ENCODE data around the gene SMURF1. TPM values are rescaled to one million over a fixed set of nuclear protein-coding genes. Genes with fewer than 3 reads are reported as not detected.
A peak's percentile ranks its signal among the peaks of the same experiment; 100 is the strongest.

The SMURF1 gene
- total RNA-seq, 1 donor from 2014 or later = 10.0 TPM

DNA sequence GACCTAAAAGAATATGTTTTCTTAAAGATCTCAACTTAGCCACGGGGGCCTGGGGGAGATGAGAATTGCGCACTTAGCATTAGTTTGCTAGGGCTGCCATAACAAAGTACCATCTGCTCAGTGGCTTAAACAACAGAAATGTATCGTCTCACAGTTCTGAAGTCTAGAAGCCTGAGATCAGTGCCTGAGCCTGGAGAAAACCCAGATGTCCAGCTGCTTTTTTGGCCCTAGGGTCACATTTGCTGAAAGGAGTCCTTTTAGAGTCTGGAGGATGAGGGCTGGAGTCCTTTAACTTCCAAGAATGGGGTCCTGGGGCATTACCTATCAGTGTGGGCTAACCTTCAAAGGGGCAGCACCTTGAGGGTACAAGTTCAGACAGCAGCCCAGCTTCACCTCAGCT, 48.2 kb downstream of the SMURF1 start:
- Histone ChIP-seq H3K27me3 (ENCODE audit: low read depth) (no peaks in the 10 kb centered on the region), H3K36me3 (no peaks in the 10 kb centered on the region), H3K9me3 (replicated peaks) (peaks cover 15% of the 10 kb centered on the region), H3K4me1 (peaks cover 45% of the 10 kb centered on the region), H3K27ac (replicated peaks) (peak overlapping the region; percentile 72), H3K4me3 (no peak overlapping the region)
- peak; percentile 18 for DNase-seq
- TF ChIP-seq, protein P1, sequence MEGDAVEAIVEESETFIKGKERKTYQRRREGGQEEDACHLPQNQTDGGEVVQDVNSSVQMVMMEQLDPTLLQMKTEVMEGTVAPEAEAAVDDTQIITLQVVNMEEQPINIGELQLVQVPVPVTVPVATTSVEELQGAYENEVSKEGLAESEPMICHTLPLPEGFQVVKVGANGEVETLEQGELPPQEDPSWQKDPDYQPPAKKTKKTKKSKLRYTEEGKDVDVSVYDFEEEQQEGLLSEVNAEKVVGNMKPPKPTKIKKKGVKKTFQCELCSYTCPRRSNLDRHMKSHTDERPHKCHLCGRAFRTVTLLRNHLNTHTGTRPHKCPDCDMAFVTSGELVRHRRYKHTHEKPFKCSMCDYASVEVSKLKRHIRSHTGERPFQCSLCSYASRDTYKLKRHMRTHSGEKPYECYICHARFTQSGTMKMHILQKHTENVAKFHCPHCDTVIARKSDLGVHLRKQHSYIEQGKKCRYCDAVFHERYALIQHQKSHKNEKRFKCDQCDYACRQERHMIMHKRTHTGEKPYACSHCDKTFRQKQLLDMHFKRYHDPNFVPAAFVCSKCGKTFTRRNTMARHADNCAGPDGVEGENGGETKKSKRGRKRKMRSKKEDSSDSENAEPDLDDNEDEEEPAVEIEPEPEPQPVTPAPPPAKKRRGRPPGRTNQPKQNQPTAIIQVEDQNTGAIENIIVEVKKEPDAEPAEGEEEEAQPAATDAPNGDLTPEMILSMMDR (IDR thresholded peaks at IDR 0.05; ENCODE audit: borderline replicate concordance) = no peak
- intact Hi-C loops (cut with micrococcal nuclease) = no loop called here

DNA sequence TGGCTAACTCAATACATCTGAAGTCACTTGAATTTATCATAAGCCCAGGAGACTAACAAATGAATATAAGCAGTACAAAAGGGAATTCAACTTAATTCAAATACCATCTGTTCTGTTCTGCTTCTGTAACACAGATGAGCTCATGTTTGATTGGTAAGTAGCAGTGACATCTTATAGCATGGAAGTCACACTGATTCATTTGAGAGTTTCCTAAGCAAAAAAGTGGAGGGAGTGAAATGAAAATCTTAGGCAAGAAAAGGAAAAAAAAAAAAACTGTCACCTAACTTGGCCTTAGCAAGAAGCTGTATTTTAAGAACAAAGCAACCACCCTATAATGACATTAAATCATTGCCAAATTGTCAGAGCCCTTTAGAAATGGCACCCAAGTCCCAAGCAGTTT, 49.5 kb downstream of the SMURF1 start:
- Histone ChIP-seq H3K4me1 (peaks cover 45% of the 10 kb centered on the region), H3K27ac (replicated peaks) (no peak overlapping the region)

DNA sequence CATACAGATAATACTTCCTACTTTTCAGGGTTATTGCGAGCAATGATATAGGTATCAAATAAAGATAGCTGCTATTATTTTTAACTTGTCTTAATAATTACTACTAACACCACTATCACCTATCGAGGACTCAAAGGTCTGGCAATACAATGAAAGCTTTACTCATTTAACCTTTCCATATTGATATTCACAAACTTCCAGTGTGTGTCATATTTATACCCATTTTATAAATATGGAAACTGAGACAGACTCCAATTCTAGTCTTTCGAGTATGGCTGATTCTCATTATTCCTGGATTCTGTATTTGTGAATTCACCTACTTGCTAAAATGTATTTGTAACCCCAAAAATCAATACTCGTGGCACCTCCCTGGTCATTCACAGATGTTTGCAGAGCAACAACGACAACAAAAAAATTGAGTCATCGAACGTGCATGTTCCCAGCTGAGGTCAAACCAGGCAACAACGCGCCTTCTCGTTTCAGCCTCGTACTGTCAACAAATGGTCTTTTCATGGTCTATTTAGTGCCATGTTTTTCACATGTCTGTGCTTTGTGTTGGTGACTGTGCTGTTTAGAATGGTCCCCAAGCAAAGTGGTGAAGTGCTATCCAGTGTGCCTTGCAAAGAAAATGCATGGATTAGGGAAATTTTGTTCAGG, 51.7 kb downstream of the SMURF1 start:
- intact Hi-C loops (cut with micrococcal nuclease) = no loop called here
- DNase-seq = no peak
- H3K4me3 ChIP-seq = no peak overlapping the region
- H3K4me1 ChIP-seq = peaks cover 34% of the 10 kb centered on the region
- no peaks in the 10 kb centered on the region for H3K36me3 ChIP-seq
- peaks cover 2% of the 10 kb centered on the region for H3K9me3 ChIP-seq (replicated peaks)
- TF ChIP-seq, protein P1 (IDR thresholded peaks at IDR 0.05; ENCODE audit: borderline replicate concordance) = no peak
- no peaks in the 10 kb centered on the region for H3K27me3 ChIP-seq (ENCODE audit: low read depth)
- no peak overlapping the region for H3K27ac ChIP-seq (replicated peaks)

More for the DNA sequence above, 49.5 kb downstream of the SMURF1 start:
- H3K4me3 ChIP-seq = no peak overlapping the region
- intact Hi-C loops (cut with micrococcal nuclease) = no loop called here
- no peaks in the 10 kb centered on the region for H3K27me3 ChIP-seq (ENCODE audit: low read depth)
- TF ChIP-seq, protein P1 (IDR thresholded peaks at IDR 0.05; ENCODE audit: borderline replicate concordance) = no peak
- H3K9me3 ChIP-seq (replicated peaks) = peaks cover 15% of the 10 kb centered on the region
- no peak for DNase-seq
- H3K36me3 ChIP-seq = no peaks in the 10 kb centered on the region

DNA sequence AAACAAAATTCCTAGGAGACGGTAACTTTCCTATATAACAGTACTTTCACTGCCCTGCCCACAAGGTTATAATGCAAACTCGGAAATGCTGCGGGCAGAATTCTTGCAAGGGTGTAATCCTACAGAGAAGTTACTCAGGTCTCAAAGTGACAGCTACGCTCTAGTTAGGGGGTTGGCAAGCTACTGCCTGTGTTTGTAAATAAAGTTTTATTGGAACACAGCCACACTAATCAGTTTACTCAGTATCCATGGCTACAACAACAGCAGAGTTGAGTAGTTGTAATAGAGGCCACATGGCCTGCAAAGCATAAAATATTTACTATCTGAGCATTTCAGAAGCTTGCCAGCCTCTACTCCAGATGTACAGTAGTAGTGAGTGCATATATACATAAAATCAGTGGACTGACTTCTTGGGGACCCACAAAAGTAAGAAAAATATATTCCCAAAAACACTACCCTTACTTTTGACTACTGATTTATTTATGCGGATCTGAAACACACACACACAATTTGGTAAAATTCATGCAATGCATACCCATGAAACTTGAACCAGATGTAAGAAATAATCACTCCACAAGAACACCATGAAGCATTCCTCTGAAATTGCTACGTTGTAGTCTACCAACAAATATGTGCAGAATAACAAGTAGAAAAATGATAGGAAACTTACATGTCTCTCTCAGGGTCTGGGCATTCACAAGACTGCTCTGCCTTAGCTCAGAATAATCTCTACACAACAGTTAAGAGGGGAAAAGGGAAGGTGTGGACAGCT, 53.0 kb downstream of the SMURF1 start:
- Histone ChIP-seq H3K9me3 (replicated peaks) (peaks cover 7% of the 10 kb centered on the region), H3K27ac (replicated peaks) (no peak overlapping the region), H3K4me1 (peaks cover 22% of the 10 kb centered on the region), H3K36me3 (no peaks in the 10 kb centered on the region), H3K27me3 (ENCODE audit: low read depth) (no peaks in the 10 kb centered on the region), H3K4me3 (no peak overlapping the region)
- no peak for DNase-seq
- TF ChIP-seq, protein P1 (IDR thresholded peaks at IDR 0.05; ENCODE audit: borderline replicate concordance) = no peak
- intact Hi-C loops (cut with micrococcal nuclease) = no loop called here

DNA sequence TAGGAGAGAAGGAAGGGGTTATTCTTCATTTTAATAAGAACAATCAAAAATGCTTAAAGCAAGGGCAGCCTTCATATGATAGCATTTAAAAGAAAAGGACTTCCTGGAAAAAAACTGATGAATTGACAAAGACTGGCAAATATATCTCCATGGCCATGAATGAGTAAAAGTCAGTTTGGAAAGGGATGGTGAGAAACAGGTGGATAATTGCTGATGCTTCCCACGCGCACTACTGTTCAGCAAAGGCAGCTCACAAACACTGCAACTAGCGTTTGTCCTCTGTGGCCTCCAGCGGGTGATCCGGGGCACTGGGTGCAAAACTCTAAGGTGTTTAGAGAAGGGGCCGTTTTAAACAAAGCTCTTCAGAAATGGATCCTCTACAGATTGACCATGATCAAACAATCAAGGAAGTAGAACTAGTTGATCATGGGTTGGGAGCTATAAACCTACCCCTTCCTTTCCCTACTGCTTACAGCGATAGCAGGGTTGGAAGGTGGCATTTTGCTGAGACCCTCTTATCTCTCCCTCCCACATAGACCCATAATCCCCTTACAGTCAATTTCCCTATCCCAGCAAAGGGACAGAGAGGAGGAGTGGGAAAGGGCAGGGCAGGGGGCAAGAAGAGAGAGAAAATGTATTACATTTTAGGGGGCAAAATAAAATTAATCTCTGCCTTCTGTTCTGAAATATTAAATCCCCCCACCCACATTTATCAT, 53.8 kb downstream of the SMURF1 start:
- peaks cover 13% of the 10 kb centered on the region for H3K4me1 ChIP-seq
- H3K4me3 ChIP-seq = no peak overlapping the region
- H3K9me3 ChIP-seq (replicated peaks) = peaks cover 7% of the 10 kb centered on the region
- DNase-seq = no peak
- H3K27me3 ChIP-seq (ENCODE audit: low read depth) = no peaks in the 10 kb centered on the region
- no peaks in the 10 kb centered on the region for H3K36me3 ChIP-seq
- H3K27ac ChIP-seq (replicated peaks) = no peak overlapping the region
- TF ChIP-seq, protein P1 (IDR thresholded peaks at IDR 0.05; ENCODE audit: borderline replicate concordance) = no peak
- intact Hi-C loops (cut with micrococcal nuclease) = no loop called here

Measured in left ventricle myocardium inferior (tissue), 1 donor.